ENCODE results near the gene EPHB3.

EPHB3 gene

DNA sequence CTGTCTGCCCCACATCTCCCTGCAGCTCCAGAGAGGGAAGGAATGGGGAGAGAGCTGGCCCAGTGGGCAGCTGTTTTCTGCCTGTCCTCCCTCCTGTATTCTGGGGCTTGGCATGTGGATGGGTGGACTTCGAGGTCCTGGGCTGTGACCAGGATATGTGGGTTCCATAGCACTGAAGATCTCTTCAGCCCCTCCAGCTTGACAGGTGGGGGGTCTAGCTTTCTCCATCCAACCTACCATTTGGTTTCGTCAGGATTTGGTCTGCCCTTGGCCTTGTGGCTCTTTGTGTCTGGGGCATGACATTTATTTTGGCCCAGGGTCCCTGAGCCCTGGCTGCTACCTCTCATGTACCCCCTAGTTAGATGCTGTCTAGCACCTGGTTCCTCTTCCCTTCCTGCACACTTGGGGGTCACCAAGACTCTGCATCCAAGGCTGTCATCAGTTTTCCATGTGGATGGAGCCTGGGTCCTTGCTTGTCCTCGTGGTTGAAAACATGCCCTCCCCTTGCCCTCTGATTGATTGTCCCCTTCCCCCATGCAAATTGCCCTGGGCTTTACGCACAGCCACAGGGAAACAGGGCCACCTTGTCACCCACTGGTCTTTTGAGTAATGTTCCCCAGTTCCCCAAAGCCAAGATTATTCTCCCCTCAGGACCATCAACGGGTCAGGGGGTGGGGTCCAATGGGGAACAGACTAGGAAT, 3.2 kb downstream of the EPHB3 start:
- no peak for DNase-seq

DNA sequence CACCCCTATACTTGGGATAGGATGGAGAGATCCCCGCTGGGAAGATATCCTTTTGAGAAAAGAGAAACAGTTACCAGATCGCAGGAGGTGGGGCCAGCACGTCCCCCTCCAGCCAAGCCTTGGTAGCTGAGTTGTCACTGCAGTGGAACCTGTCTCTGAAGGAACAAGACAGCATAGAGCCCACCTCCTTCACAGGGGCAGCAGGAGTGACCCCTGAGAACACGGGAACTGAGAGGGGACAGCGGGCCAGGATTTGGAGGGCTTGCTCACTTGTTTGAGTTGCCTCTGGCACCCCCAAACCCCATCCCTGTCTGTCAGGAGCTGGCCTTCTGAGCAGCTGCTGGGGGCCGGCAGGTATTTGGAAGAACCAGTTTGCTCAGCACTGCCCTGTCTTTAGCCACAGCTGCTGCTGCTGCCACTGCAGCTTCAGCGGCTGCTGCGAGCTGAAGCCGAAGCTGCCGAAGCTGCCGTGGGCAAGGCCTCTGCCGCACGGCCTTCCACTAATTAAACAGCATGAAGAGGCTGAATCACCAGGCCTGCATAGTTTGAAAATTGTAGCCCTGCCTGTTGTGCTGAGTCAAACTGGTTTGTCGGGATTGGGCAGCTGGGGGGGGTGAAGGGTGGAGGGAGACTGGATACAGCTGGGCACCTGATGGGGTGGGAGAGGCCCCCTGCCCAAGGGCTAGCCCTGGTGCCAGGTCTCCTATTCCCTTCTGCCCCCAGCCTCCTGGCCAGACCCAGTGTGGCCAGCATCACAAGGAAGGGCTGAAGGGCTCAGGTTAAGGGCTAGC, 4.0 kb downstream of the EPHB3 start:
- no peak for DNase-seq

DNA sequence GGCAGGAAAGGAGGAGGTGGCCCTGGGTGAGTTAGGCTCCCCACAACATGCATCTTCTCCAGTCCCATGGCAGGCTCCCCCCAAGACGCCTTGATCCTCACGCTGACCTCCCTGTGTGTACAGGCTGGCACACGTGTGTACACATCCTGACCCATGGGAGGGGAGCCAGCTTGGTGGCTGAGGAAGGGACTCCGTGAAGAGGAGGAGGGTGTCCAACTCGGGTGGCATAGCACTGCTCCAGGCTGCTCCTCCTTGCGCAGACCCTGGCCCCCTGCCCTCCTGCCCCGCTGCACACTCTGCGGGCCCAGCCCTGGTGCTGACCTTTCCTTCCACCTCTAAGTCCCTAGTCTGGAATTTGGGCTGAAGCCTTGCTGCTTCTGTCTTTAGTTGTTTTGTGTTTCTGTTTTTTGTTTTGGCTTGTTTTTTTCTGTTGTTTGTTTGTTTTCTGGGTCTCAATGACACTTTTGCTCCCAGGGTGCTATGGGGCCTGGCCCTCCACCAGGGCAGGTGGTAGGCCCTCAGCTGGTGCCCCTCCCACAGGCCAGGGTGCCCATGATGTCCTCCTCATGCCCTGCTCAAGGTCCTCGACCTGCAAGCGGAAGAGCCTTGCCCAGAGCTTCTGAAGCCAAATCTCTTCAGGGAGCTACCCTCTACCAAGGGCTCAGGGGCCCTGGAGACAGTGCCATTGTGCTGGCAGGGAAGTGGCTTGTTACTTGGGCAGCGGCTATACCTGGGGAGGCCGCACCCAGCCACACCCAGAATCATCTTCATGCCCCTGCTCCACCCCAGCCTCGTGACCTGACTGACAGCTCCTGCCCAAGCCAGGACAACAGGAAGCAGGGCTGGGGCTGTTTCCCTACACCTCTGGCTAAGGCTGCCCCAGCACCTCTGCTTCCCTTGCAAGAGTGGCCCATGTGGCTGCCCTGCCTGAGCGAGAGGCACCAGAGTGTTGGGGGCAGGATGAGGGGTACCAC, 5.1 kb downstream of the EPHB3 start:
- no peak for DNase-seq

DNA sequence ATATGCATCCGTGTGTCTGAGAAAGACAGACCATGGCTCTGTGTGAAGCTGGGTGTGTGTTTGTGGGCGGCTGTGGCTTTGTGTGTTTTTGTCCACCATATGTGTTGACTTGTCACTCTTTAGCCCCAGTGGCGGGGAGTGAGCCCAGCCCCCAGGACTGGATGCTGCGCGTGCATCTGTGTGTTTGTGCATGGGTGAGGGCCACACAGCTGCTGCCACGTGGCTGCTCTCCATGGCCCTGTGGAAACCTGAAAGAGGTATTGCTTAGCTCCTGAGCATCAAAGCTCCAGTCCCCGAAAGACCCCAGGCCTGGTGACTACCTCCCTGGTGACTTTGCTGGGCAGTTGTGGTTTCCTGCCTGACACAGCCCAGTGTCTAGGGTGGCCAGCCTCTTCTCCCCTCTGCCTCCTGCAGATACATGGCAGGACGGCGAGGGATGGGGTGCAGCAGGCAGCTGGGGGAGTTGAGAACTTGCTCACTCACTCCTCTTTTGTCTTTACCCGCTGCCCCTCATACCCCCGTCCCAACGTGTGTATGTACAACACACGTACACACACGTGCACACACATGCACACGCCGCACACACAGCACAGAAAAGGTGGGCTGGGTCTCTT, 6.5 kb downstream of the EPHB3 start:
- no peak for DNase-seq

DNA sequence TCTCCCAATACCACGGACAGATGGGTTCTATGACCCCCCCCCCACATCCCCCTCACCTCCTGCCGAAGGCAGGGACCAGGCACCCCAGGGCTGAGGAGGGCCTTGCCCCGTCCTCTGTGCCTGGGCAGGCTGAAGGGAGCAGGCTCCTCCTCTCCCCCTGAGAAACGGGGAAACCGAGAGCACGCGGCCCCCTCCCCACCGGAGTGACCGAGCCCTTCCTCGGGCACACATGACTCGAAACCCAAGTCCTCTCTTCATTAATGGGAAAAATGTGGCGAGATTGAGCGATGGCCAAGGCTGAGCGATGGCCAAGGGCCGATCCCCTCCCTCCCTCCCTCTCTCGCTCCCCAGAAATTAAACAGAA, 7.0 kb downstream of the EPHB3 start:
- DNase-seq = no peak

DNA sequence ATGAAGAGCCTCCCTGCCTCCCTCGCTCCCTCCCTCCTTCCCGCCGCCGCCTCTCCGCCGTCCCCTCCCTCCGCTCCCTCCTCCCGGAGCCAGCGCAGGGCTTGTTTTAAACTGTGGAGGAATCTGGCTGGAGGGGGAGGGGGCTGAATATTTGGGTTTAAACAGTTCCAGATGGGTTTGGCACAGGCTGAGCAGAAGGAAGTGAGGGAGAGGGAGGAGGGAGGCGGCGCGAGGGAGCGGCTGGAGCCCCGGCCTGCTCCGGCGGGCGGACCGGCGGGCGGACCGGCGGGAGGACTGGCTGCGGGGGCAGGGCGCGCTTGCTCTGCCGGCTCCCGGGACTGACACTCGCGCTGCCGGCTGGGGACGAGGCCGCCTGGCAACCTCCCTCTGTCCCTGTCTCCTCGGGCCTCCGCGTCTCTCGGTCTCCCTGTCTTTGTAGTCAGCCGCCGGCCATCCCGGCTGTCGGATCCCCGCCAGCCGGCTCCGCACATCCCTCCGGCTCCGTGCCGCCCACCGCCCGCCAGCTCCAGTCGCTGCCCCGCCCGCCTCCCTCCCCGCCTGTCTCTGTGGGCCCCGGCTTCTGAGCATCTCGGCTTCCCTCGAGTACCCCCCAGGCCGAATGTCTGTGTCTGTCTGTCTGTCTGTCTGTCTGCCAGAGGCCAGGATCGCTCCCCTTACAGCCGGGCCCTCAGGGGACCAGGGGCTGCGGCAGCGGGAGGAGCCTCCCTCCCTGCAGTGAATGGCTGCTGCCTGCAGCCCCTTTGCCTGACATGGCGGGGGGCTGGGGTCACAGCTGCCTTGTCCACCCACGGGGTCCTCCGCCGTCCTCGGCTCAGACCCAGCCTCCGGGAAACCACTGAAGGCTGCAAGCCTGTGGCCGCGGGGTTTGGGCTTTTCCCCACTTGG, 7.6 kb downstream of the EPHB3 start:
- peak; percentile 16 to 41 for DNase-seq

DNA sequence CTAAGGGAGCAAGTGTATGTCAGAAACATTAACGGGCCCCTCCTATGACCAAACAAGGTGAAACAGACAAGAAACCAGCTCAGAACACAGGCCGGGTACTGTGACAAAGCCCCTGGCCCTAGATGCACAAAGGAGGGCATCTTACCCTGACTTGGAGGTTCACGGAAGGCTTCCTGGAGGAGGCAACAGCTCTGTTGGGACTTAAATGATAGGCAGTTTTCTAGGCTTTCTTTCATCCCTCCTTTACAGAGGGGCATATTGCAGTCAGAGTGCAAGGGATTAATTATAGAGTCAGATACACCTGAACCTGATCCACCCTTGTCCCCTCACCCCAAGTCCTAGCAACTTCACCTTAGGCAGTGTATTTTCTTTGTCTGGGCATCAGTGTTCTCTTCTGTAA, 8.4 kb downstream of the EPHB3 start:
- no peak for DNase-seq

DNA sequence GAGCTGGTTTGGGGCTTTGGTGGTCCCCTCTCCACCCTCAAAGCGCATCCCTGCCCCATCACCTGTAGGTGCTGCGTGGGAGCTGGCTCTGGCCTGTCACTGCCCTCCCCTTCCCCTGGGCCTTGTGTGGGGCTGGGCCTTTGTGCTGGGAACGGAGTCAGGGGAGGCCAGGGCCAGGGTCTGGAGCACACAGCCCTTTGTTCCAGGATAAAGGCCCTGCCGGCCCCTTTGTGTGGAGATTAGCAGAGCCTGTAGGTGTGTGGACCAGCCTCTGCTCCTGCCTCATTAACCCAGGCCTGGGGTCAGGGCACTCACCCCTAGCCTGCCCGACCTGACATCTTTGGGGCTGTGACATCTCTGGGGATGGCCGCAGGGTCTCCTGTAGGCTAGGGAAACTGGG, 8.9 kb downstream of the EPHB3 start:
- no peak for DNase-seq

DNA sequence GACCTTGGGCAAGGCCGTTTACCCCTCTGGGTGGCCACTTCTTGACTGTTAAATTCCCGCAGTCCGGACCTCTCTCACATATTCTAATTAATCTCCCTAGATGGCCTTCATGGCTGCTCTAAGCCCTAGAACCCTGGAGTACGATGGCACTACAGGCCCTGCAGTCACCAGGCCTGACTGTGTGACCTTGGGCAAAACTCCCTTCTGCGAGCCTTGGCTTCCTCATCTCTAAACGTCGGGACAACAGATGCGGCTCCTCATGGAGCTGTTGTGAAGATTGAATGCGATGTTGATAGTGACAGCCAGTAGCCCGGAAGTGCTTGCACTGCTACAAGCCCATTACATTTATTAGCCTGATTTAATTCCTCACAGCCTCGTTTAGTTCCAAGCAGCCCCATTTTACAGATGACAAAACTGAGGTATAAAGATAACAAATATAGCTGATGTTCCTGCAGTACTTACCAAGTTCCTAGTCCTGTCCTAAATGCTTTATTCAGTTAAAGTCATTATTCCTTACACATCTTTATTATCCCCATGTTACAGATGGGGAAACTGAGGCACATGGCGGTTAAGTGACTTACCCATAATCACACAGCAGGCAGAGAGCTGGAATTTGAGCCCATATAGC, 10.3 kb downstream of the EPHB3 start:
- DNase-seq = no peak

DNA sequence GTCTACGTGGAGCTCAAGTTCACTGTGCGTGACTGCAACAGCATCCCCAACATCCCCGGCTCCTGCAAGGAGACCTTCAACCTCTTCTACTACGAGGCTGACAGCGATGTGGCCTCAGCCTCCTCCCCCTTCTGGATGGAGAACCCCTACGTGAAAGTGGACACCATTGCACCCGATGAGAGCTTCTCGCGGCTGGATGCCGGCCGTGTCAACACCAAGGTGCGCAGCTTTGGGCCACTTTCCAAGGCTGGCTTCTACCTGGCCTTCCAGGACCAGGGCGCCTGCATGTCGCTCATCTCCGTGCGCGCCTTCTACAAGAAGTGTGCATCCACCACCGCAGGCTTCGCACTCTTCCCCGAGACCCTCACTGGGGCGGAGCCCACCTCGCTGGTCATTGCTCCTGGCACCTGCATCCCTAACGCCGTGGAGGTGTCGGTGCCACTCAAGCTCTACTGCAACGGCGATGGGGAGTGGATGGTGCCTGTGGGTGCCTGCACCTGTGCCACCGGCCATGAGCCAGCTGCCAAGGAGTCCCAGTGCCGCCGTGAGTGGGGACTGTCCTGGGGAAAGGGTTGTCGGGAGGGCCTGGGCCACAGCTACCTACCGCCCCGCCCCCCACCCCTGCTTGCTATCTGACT, 11.2 kb downstream of the EPHB3 start:
- DNase-seq = no peak

DNA sequence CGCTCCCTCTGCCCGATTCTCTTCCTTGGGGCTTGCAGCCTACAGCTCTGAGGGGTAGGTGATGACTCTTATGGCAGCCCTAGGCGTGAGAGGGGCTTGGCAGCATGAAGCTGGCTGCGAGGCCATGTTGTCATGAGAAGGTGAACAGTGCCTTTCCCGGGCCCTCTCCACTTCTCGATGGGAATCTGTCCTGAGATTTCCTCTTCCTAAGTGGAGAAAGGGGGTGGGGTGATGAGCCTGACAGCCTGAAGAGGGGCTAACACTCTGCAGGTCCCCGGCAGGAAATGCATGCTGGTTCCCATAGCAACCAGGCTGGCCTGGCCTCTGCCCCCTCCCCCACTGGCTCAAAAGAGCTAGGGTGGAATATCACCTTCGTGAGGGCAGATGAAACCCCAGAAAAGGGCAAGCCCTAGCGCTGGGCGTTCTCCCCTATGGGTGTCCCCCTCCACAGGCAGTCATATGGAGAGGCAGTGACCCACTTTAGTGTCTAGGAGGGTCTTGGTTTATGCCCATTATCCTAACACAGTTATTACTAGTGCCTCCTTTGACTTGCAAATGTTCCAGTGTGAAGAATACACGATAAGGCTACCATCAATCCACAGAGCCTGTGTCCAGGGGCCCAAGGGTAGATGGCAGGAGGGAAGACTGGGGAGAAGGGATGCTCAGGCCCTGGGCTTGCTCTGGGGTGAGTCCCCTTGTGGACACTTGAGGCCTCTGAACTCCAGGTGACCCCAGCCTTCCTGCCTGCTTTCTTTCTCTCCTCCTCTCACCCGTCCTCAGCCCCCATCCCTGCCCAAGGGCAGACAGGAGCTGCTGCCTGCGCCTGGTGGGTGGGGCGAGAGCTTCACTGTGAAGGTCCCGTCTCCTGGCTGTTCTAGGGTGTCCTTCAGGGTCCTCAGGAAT, 13.2 kb downstream of the EPHB3 start:
- DNase-seq = no peak

DNA sequence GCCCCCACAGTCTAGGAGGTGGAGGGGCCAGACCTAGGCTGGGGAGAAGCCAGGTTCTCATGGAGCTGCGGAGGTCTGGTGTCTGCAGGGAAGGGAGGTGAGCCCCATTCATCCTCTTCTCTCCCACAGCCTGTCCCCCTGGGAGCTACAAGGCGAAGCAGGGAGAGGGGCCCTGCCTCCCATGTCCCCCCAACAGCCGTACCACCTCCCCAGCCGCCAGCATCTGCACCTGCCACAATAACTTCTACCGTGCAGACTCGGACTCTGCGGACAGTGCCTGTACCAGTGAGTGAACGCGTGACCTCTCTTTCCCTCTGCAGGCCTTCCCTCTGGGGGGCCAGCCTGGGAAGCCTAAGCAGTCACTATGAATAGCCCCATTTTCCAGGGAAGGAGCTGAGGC, 14.1 kb downstream of the EPHB3 start:
- DNase-seq = no peak

DNA sequence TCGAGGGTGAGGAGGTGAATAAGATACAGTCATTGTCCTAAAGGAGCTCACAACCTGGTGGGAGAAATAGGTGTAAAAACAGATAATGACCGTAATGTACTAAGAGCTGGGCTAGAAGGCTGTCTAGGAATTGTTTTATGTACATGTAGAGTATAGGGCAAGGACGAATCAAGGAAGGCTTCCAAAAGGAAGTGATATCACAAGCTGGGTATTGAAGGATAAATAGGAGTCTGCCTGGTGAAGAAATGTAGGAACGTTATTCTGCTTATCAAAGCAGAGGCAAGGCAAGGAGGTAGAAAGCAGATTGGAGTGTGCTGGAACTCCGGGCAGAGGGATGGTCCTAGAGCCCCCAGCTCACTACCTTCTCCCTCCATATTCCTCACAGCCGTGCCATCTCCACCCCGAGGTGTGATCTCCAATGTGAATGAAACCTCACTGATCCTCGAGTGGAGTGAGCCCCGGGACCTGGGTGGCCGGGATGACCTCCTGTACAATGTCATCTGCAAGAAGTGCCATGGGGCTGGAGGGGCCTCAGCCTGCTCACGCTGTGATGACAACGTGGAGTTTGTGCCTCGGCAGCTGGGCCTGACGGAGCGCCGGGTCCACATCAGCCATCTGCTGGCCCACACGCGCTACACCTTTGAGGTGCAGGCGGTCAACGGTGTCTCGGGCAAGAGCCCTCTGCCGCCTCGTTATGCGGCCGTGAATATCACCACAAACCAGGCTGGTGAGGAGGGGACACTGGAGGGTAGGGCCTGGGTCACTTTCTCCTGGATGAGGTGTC, 15.1 kb downstream of the EPHB3 start:
- DNase-seq = no peak

DNA sequence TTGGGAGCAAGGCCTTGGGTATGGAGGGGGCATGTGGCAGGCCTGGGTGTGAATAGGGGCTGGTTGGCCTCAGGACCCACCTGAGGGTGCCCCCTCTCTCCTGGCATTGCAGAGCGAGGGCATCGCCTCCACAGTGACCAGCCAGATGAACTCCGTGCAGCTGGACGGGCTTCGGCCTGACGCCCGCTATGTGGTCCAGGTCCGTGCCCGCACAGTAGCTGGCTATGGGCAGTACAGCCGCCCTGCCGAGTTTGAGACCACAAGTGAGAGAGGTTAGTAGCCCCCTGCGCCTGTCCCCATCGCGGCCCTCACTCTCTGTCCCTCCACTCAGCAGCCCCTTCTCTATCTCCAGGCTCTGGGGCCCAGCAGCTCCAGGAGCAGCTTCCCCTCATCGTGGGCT, 16.0 kb downstream of the EPHB3 start:
- DNase-seq = no peak

DNA sequence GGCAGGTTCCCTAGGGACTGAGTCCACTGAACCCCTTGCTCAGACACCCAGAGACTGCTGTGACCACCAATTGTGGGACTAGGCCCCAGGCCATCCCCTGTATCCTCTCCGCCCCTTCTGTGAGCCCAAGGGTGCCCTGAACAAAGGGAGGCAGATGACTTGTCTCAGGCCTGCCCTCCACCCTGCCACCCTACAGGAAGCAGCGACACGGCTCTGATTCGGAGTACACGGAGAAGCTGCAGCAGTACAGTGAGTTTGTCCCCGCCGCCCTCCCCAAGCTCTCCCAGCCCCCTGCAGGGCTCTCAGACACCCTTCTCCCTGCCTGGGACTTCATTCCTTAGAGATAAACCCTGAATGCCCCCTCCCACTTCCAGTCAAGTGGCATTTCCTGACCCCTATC, 16.6 kb downstream of the EPHB3 start:
- DNase-seq = no peak

DNA sequence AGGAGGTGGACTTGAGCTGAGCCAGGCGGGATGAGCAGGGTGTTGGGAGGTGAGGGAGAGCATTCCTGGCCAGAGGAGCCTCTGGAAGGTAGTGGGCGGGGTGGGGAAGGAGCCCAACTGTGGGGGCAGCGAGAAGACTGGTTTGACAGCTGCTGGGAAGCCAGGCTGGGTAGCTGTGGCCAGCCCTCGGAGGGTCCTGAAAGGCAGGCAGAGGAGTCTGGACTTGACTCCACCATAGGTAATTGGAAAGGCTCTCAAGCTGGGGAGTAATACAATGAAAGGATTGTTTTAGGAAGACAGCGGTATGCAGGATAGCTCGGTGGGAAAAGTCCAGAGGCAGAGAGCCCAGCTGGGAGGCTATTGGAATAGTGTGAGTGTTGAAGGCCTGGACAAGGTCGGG, 17.2 kb downstream of the EPHB3 start:
- no peak for DNase-seq

DNA sequence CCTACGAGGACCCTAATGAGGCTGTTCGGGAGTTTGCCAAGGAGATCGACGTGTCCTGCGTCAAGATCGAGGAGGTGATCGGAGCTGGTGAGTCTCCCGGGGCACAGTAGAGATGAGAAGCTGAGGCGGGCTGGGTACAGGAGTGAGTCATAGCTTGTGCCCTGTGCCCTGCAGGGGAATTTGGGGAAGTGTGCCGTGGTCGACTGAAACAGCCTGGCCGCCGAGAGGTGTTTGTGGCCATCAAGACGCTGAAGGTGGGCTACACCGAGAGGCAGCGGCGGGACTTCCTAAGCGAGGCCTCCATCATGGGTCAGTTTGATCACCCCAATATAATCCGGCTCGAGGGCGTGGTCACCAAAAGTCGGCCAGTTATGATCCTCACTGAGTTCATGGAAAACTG, 17.9 kb downstream of the EPHB3 start:
- DNase-seq = peak; percentile 54 to 59

DNA sequence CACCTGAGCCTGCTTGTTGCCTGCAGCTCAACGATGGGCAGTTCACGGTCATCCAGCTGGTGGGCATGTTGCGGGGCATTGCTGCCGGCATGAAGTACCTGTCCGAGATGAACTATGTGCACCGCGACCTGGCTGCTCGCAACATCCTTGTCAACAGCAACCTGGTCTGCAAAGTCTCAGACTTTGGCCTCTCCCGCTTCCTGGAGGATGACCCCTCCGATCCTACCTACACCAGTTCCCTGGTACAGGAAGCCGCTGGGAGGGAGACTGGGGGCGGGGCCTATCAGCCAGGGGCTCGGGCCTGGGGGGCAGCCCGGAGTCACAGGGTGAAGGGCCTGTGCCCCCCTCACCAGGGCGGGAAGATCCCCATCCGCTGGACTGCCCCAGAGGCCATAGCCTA, 18.8 kb downstream of the EPHB3 start:
- DNase-seq = no peak

DNA sequence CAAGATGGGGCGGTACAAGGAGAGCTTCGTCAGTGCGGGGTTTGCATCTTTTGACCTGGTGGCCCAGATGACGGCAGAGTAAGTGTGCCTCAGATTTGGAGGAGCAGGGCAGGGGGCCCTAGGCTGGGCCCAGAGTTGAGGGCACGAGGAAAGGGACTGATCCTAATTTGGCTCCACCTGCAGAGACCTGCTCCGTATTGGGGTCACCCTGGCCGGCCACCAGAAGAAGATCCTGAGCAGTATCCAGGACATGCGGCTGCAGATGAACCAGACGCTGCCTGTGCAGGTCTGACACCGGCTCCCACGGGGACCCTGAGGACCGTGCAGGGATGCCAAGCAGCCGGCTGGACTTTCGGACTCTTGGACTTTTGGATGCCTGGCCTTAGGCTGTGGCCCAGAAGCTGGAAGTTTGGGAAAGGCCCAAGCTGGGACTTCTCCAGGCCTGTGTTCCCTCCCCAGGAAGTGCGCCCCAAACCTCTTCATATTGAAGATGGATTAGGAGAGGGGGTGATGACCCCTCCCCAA, 19.8 kb downstream of the EPHB3 start:
- DNase-seq = no peak
